Activated naive CD8-positive, alpha-beta T cell treated with anti-CD3 and anti-CD28 coated beads, Interleukin-2, amount 50 U/mL, for 16 hours (primary cell): ENCODE data around the gene AMY1A.
"Not testable (repeated sequence)": the region's sequence is repeated elsewhere in the genome, so short reads cannot be mapped to it uniquely, and the experiment has no call there.

Source experiments
- DNase-seq: peaks from one replicate; pipeline ENCODE4 v3.0.0-alpha.2; 2020; ENCODE audit warnings: low read depth, low spot score

AMY1A gene

GRCh38 chr1:103655460-103655859 is at the start of gene AMY1A:
TSS of gene AMY1A (plus strand) at chr1:103655760. CDS start at chr1:103656331, 571 bp downstream.
- DNase-seq, result not testable (repeated sequence)

- DNase-seq, result no peak
These were observed 39.2 kb upstream of the AMY1A start for GRCh38 chr1:103616362-103616761.

- DNase-seq, result not testable (repeated sequence)
These were observed 38.5 kb upstream of the AMY1A start, which contains the start of gene AMY2A for GRCh38 chr1:103616994-103617477. TSS of gene AMY2A (plus strand) at chr1:103617427. CDS start at chr1:103617441, 14 bp downstream.

- not testable (repeated sequence) for DNase-seq
These were observed 28.1 kb upstream of the AMY1A start for GRCh38 chr1:103627436-103627835.

- not testable (repeated sequence) for DNase-seq
These were observed 14.4 kb upstream of the AMY1A start for GRCh38 chr1:103641194-103641593.

GRCh38 chr1:103643908-103644307 is 11.7 kb upstream of the AMY1A start:
- not testable (repeated sequence) for DNase-seq

GRCh38 chr1:103650305-103650704 is 5.3 kb upstream of the AMY1A start:
- not testable (repeated sequence) for DNase-seq

- DNase-seq, result not testable (repeated sequence)
These were observed 4.7 kb upstream of the AMY1A start for GRCh38 chr1:103650889-103651288.

- not testable (repeated sequence) for DNase-seq
These were observed 1.4 kb upstream of the AMY1A start for GRCh38 chr1:103654133-103654532.

GRCh38 chr1:103676335-103676734 is 20.8 kb downstream of the AMY1A start:
- not testable (repeated sequence) for DNase-seq

- not testable (repeated sequence) for DNase-seq
These were observed 40.5 kb downstream of the AMY1A start, which contains the start of gene AMY1B for GRCh38 chr1:103696110-103696509. TSS of gene AMY1B (minus strand) at chr1:103696210. CDS start at chr1:103695639, 571 bp downstream.

GRCh38 chr1:103697430-103697829 is 41.9 kb downstream of the AMY1A start:
- DNase-seq, result not testable (repeated sequence)

GRCh38 chr1:103700669-103701068 is 45.1 kb downstream of the AMY1A start:
- not testable (repeated sequence) for DNase-seq

GRCh38 chr1:103701256-103701655 is 45.7 kb downstream of the AMY1A start:
- DNase-seq, result not testable (repeated sequence)

- not testable (repeated sequence) for DNase-seq
These were observed 52.1 kb downstream of the AMY1A start for GRCh38 chr1:103707670-103708069.

- DNase-seq, result not testable (repeated sequence)
These were observed 54.8 kb downstream of the AMY1A start for GRCh38 chr1:103710381-103710780.
